Muscle layer of duodenum (tissue), 2 donors: ENCODE measurements around the gene MRPL54.
A peak's percentile ranks its signal among the peaks of the same experiment; 100 is the strongest.

Source experiments
- H3K27ac ChIP-seq: one replicate; pipeline ENCODE4 v1.7.0; 2013; ENCODE audit warnings: mild to moderate bottlenecking, low read length
- H3K27me3 ChIP-seq: one replicate; pipeline ENCODE4 v1.7.0; 2013; ENCODE audit warnings: low read depth, mild to moderate bottlenecking, control low read depth, low read length
- H3K36me3 ChIP-seq, 2 donors: one replicate each; pipeline ENCODE4 v1.7.0; 2013; ENCODE audit warnings: low read length in 2 of 2, control low read depth in 1 of 2, mild to moderate bottlenecking in 1 of 2; ENCODE audit not compliant: insufficient read depth in 2 of 2, control insufficient read depth in 1 of 2
- H3K4me1 ChIP-seq, 2 donors: one replicate each; pipeline ENCODE4 v1.7.0; 2013; ENCODE audit warnings: low read length in 2 of 2, mild to moderate bottlenecking in 2 of 2, control low read depth in 1 of 2, moderate library complexity in 1 of 2; ENCODE audit not compliant: insufficient read depth in 2 of 2, control insufficient read depth in 1 of 2
- H3K4me3 ChIP-seq, 2 donors: one replicate each; pipeline ENCODE4 v1.7.0; 2013; ENCODE audit warnings: low read length in 2 of 2, low read depth in 1 of 2, mild to moderate bottlenecking in 1 of 2
- H3K9me3 ChIP-seq, 2 donors: one replicate each; pipeline ENCODE4 v1.7.0; 2013; ENCODE audit warnings: low read length in 2 of 2, control low read depth in 1 of 2, mild to moderate bottlenecking in 1 of 2; ENCODE audit not compliant: control insufficient read depth in 1 of 2
- donor health status: healthy.

MRPL54 gene

GRCh38 chr19:3762501-3763459, at the start of gene MRPL54:
Gene MRPL54, plus strand, starts transcription at chr19:3762682. Its CDS starts 19 bp downstream, at chr19:3762701.
- Histone ChIP-seq H3K4me1 (peaks cover 3 to 37% of the 10 kb centered on the region in 2 donors), H3K9me3 (no peaks in the 10 kb centered on the region), H3K4me3 (peak within 1 kb of the TSS; percentile 89 to 95), H3K36me3 (peaks cover 17 to 39% of the 10 kb centered on the region in 2 donors), H3K27ac (peak within 1 kb of the TSS; percentile 98), H3K27me3 (no peaks in the 10 kb centered on the region)

- Histone ChIP-seq H3K4me3 (no peak overlapping the region), H3K4me1 (peaks cover 0 to 14% of the 10 kb centered on the region in 2 donors), H3K36me3 (no peaks in the 10 kb centered on the region), H3K9me3 (no peaks in the 10 kb centered on the region), H3K27me3 (peaks cover 5% of the 10 kb centered on the region), H3K27ac (no peak overlapping the region)
Measured at GRCh38 chr19:3716147-3716668, 46.3 kb upstream of the MRPL54 start.

DNA sequence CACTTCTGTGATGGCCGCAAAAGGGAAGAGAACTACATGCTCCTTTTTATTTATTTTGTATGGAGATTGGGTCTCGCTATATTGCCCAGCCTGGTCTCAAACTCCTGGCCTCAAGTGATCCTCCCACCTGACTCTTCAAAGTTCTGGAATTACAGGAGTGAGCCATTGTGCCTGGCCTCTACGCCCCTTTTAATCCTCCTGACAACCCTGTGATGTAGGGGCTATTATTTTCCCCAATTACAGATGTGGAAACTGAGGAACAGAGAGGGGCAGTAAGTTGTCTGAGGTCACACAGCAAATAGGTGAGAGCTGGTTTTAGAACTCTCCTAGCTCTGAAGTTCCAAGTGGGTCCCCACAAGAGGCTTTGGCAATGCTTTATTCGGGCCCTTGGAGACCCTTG, 42.6 kb upstream of the MRPL54 start:
- Histone ChIP-seq H3K27me3 (peaks cover 17% of the 10 kb centered on the region), H3K4me1 (peaks cover 0 to 16% of the 10 kb centered on the region in 2 donors), H3K4me3 (no peak overlapping the region), H3K36me3 (no peaks in the 10 kb centered on the region), H3K9me3 (no peaks in the 10 kb centered on the region), H3K27ac (peak overlapping the region; percentile 60)

- Histone ChIP-seq H3K27ac (peak overlapping the region; percentile 60), H3K4me1 (peaks cover 0 to 16% of the 10 kb centered on the region in 2 donors), H3K4me3 (no peak overlapping the region), H3K27me3 (peaks cover 17% of the 10 kb centered on the region), H3K9me3 (no peaks in the 10 kb centered on the region), H3K36me3 (no peaks in the 10 kb centered on the region)
Measured at GRCh38 chr19:3720349-3720917, 42.0 kb upstream of the MRPL54 start.

- H3K4me3 ChIP-seq, result peak overlapping the region in 1 of 2 donors; percentile 21
- H3K27me3 ChIP-seq, result peaks cover 17% of the 10 kb centered on the region
- no peaks in the 10 kb centered on the region for H3K36me3 ChIP-seq
Measured at GRCh38 chr19:3721131-3721886, 41.2 kb upstream of the MRPL54 start.

DNA sequence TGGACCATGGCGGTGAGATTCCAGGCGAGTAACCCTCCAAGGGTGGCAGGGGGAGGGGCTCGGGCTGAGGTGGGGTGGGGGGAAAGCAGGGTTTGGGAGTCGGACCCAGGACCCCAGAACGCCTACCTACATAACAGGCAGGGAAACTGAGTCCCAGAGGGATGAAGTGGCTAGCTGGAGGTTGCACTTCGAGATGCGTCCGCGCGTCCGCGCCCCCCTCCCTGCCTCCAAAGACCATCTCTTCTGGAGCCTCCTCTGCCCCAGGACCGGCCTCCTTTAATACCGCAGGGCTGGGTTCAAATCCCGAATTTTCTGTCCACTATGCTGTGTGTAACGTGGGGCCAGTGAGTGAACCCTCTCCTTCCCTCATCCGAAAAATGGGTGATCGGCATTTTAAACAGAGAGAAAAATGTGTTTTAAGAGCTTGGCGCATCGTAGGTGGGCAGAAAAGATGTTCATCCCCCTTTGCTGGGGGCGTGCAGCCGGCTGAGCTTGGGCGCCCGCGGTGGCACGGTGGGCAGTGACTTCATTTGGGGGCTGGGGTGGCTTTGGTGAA, 40.5 kb upstream of the MRPL54 start:
- Histone ChIP-seq H3K27me3 (peaks cover 17% of the 10 kb centered on the region), H3K9me3 (no peaks in the 10 kb centered on the region), H3K36me3 (no peaks in the 10 kb centered on the region), H3K4me1 (peaks cover 0 to 16% of the 10 kb centered on the region in 2 donors), H3K27ac (no peak overlapping the region), H3K4me3 (peak overlapping the region in 1 of 2 donors; percentile 42)

More at GRCh38 chr19:3721131-3721886, 41.2 kb upstream of the MRPL54 start:
- Histone ChIP-seq H3K9me3 (no peaks in the 10 kb centered on the region), H3K27ac (no peak overlapping the region), H3K4me1 (peaks cover 0 to 16% of the 10 kb centered on the region in 2 donors)

- H3K4me3 ChIP-seq, result peak overlapping the region in 1 of 2 donors; percentile 42
Measured at GRCh38 chr19:3722443-3723109, 39.9 kb upstream of the MRPL54 start.

DNA sequence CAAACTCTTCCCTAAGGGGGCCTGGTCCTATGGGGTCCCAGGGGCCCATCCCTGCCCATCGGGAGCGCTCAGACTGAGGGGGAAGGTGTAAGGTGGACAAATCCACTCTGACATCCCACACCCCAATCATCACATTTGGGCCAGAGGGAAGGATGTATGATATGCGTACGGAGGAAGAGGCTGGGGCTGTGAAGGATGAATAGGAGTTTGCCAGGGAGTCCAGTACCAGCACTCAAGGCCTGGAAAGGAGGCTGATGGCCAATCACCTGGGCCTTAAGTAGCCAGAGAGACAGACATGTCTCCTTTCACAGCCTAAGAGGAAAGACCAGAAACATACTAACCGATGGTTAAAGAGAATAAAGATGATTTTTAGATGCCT, 39.4 kb upstream of the MRPL54 start:
- Histone ChIP-seq H3K9me3 (no peaks in the 10 kb centered on the region), H3K27ac (no peak overlapping the region), H3K4me3 (no peak overlapping the region), H3K36me3 (no peaks in the 10 kb centered on the region), H3K27me3 (peaks cover 17% of the 10 kb centered on the region), H3K4me1 (peaks cover 0 to 16% of the 10 kb centered on the region in 2 donors)

More at GRCh38 chr19:3722443-3723109, 39.9 kb upstream of the MRPL54 start:
- H3K27me3 ChIP-seq, result peaks cover 17% of the 10 kb centered on the region
- H3K9me3 ChIP-seq, result no peaks in the 10 kb centered on the region
- no peaks in the 10 kb centered on the region for H3K36me3 ChIP-seq
- H3K27ac ChIP-seq, result no peak overlapping the region
- H3K4me1 ChIP-seq, result peaks cover 0 to 16% of the 10 kb centered on the region in 2 donors

- Histone ChIP-seq H3K36me3 (no peaks in the 10 kb centered on the region), H3K9me3 (peaks cover 0 to 3% of the 10 kb centered on the region in 2 donors), H3K4me3 (no peak overlapping the region), H3K27me3 (peaks cover 17% of the 10 kb centered on the region), H3K4me1 (peaks cover 0 to 16% of the 10 kb centered on the region in 2 donors), H3K27ac (no peak overlapping the region)
Measured at GRCh38 chr19:3723883-3724282, 38.6 kb upstream of the MRPL54 start.

DNA sequence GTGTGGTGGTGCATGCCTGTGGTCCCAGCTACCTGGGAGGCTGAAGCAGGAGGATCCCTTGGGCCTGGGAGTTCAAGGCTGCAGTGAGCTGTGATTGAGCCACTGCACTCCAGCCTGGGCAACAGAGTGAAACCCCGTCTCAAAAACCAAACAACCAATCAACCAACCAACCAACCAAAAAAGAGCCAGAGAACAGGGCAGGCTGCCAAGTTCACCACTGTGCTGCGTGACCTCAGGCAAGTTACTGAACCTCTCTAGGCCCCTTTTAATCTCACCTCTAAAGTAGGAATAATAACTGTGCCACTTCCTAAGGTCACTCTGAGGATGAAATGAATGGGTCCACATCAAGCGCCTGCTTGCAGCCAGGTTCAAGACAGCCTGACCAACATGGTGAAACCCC, 37.4 kb upstream of the MRPL54 start:
- no peak overlapping the region for H3K27ac ChIP-seq
- H3K4me1 ChIP-seq, result peaks cover 0 to 16% of the 10 kb centered on the region in 2 donors
- no peaks in the 10 kb centered on the region for H3K36me3 ChIP-seq
- H3K4me3 ChIP-seq, result no peak overlapping the region
- peaks cover 12% of the 10 kb centered on the region for H3K27me3 ChIP-seq
- peaks cover 0 to 8% of the 10 kb centered on the region in 2 donors for H3K9me3 ChIP-seq
